SK-N-MC (cell line): ENCODE data around the gene GRM8.
"Not testable (repeated sequence)": the region's sequence is repeated elsewhere in the genome, so short reads cannot be mapped to it uniquely, and the experiment has no call there.

Experiments used
- EZH2 ChIP-seq: fragments of 200-600 bp; sonication (generic); IDR thresholded peaks from one replicate; pipeline ENCODE4 v1.6.1; 2017; ENCODE audit warnings: antibody characterized with exemption
- POLR2AphosphoS5 ChIP-seq: IDR thresholded peaks from 2 replicates; pipeline ENCODE4 v1.6.1; 2012; ENCODE audit warnings: mild to moderate bottlenecking, low read depth, low read length, borderline replicate concordance

DNA sequence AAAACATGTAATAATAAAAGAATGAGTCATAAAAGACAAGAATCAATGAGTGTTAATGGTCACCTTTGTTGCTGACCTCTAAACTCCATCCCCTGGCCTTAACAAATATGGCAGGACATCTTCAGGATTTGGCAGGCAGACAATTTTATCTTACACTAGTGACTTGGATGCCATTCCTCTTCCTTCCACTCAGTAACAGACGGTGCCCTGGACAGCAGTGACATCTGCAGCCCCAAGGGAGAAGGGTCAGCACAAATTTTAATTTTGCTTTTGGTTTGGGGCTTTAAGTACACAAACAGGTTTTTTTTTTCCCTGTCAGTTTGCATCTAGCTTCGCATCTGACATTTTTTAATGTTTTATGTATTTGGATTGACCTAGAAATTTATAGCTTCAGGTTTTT lies 370.8 kb downstream of the GRM8 start:
- not testable (repeated sequence) for TF ChIP-seq EZH2, POLR2AphosphoS5
